Measurements from ENCODE around the gene SIL1. TPM values are rescaled to one million over a fixed set of nuclear protein-coding genes. Genes with fewer than 3 reads are reported as not detected.

SIL1 gene
- total RNA-seq, 2 donors from 2014 or later: 31.6 to 64.4 TPM

DNA sequence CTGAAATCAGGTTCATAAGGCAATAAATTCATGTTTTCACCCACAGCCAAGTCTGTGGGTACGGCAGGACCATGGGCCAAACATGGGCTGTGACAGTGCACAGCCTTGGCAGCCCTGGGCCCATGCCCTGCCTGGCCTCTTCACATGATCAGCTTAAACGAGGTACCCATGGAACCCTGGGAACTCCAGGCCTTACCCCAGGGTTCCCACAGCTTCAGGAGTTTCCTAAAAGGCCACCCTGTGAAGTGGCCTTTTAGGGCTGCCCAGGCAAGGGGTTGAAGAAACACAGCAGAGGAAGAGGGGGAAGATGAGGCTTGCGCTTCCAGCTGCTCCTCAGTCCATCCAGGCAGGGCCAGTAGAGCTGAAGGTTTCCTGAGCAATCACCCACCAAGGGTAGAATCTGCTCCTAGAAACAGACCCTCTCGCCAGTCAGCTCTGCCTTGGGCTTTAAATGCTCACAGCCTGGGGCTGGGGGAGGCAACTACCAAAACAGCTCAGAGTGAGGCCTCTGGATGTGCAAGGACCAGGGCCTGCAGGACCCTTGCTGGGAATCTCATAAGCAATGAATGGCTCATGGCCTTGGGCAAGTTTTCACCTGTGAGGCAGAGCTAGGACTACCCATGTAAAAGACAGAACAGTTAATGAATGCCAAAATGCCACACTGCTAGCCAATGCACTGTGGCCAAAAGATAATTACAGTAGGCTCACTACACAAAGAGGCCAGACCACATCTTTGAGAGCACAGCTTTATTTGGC is 243.7 kb downstream of the SIL1 start:
- TF ChIP-seq, protein P1, sequence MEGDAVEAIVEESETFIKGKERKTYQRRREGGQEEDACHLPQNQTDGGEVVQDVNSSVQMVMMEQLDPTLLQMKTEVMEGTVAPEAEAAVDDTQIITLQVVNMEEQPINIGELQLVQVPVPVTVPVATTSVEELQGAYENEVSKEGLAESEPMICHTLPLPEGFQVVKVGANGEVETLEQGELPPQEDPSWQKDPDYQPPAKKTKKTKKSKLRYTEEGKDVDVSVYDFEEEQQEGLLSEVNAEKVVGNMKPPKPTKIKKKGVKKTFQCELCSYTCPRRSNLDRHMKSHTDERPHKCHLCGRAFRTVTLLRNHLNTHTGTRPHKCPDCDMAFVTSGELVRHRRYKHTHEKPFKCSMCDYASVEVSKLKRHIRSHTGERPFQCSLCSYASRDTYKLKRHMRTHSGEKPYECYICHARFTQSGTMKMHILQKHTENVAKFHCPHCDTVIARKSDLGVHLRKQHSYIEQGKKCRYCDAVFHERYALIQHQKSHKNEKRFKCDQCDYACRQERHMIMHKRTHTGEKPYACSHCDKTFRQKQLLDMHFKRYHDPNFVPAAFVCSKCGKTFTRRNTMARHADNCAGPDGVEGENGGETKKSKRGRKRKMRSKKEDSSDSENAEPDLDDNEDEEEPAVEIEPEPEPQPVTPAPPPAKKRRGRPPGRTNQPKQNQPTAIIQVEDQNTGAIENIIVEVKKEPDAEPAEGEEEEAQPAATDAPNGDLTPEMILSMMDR (IDR thresholded peaks at IDR 0.05): no peak
- Histone ChIP-seq H3K4me3 (no peak overlapping the region), H3K36me3 (no peaks in the 10 kb centered on the region), H3K27me3 (no peaks in the 10 kb centered on the region), H3K9me3 (no peaks in the 10 kb centered on the region), H3K4me1 (peaks cover 11% of the 10 kb centered on the region), H3K9ac (ENCODE audit: low read depth in 2 of 2, low read length in 2 of 2) (peak overlapping the region in 1 of 2 donors; percentile 7), H3K27ac (peak overlapping the region; percentile 7)
- no peak for DNase-seq
- intact Hi-C loops (cut with DNase I): no loop called here

DNA sequence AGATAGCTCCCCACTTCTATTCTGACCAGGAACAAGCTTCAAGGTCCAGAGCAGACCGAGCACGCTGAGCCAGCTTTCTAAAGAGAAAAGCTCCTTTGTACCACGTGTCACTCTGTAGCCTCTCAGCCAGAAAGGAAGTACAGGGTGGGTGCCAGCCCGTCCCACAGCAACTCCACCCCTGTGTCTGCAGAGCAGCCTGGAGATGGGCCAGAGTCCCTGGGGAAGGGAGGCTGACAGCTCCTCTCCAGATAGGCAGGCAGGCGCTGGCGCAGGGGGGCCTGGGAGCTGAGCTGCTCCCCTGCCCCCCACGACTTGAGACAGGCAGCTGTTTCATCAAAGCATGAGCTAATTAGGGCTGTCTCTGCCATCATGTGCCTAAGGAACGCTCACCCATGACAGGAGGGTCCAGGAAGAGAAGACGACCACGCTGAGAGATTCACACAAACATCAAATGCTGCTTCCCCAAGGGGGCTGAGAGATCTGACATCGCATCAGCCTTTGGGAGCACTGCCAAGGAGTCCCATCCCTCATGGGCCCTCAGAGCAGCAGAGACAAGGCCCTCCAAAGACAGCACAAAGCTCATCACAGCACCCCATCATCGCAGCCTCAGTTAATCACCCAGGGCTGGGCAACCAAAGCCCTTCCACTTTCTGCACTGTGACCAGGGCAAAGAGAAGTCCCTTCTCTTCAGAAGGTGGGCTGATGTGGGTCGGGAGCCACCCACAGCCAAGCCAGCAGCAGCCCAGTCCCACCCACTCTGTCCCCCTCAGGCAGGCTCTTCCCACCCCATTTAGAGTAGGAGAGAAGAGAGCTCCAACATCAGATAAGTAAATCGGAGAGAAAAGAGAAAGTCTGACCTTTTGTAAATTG is 244.5 kb downstream of the SIL1 start:
- DNase-seq: peak; percentile 85
- TF ChIP-seq, protein P1 (IDR thresholded peaks at IDR 0.05): no peak

DNA sequence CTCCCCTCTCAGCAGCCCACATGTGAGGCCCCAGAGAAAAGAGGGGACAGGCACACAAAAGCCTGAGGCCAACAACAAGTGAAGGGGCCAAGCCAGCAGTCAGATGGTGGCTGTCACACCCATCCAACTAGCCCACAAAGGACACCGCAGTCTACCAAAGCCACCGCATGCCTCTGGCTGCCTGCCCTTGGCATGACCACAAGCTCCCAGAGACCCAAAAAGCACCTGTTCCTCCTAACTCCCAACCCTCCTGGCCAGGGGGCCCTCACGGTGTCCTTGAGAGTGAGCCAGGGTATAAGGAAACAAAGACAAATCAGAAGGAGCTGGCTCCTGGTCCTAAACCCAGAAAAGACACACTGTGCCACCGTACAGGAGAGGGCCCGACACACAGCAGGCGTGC is 245.2 kb downstream of the SIL1 start:
- Histone ChIP-seq H3K4me1 (peaks cover 11% of the 10 kb centered on the region), H3K36me3 (no peaks in the 10 kb centered on the region), H3K4me3 (no peak overlapping the region), H3K27me3 (no peaks in the 10 kb centered on the region), H3K9me3 (no peaks in the 10 kb centered on the region), H3K27ac (no peak overlapping the region), H3K9ac (ENCODE audit: low read depth in 2 of 2, low read length in 2 of 2) (peak overlapping the region; percentile 44 to 49)
- DNase-seq: no peak
- intact Hi-C loops (cut with DNase I): no loop called here
- TF ChIP-seq, protein P1 (IDR thresholded peaks at IDR 0.05): no peak

More for the DNA sequence above, 244.5 kb downstream of the SIL1 start:
- intact Hi-C loops (cut with DNase I): no loop called here
- Histone ChIP-seq H3K9ac (ENCODE audit: low read depth in 2 of 2, low read length in 2 of 2) (peak overlapping the region; percentile 49 to 50), H3K9me3 (no peaks in the 10 kb centered on the region), H3K27me3 (no peaks in the 10 kb centered on the region), H3K4me3 (no peak overlapping the region), H3K27ac (no peak overlapping the region), H3K4me1 (peaks cover 11% of the 10 kb centered on the region), H3K36me3 (no peaks in the 10 kb centered on the region)

DNA sequence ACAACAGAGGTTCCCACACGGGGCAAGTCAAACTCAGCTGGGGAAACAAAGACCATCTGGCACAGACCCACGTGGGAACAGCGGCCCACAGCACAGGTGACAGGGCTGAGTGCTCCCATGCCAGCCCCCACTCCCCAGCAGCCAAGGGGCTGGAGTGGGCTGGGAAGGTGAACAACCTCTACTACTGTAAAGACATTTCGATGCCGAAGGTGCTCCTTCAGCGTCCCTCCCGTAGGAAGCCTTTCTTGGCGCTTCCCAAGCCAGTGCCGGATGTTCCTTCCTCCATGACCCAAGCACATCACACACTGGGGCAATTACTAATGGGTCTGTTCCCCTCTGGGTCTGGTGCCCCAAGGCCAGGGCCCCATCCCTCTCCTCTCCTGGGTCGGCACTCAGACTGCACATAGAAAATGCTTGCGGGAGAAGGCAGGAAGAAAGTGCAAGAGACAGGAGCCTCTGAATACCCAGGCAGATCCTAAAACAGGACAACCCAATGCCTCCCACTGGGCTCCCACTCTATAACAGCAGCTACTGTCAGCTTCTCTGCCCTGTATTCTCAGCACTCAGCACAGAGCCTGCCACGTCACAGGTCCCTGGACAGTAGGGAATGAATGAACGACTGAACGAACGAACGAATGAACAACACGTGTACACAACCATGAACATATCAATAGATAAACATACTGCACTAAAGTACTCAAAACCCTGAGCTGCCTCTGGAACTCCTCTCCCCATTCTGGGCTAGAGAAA is 246.0 kb downstream of the SIL1 start:
- Histone ChIP-seq H3K36me3 (no peaks in the 10 kb centered on the region), H3K27ac (no peak overlapping the region), H3K9ac (ENCODE audit: low read depth in 2 of 2, low read length in 2 of 2) (no peak overlapping the region), H3K4me3 (no peak overlapping the region), H3K4me1 (peaks cover 11% of the 10 kb centered on the region), H3K27me3 (no peaks in the 10 kb centered on the region), H3K9me3 (no peaks in the 10 kb centered on the region)
- TF ChIP-seq, protein P1 (IDR thresholded peaks at IDR 0.05): no peak
- intact Hi-C loops (cut with DNase I): no loop called here
- no peak for DNase-seq

Measured in colonic mucosa (tissue), 4 donors.